Activated CD8-positive, alpha-beta memory T cell treated with anti-CD3 and anti-CD28 coated beads for 1 hour (primary cell): Measurements from ENCODE around the gene ITIH4.

Experiments used
- DNase-seq, 2 donors: peaks; one replicate each; pipeline ENCODE4 v3.0.0-alpha.2; 2020; ENCODE audit warnings: low read depth in 1 of 2; ENCODE audit errors: extremely low read depth in 1 of 2

The ITIH4 gene

GRCh38 chr3:52805270-52806039 is 25.0 kb downstream of the ITIH4 start:
- no peak for DNase-seq

- no peak for DNase-seq
These were observed 28.6 kb downstream of the ITIH4 start for GRCh38 chr3:52801839-52802238.

- DNase-seq = no peak
These were observed 30.4 kb downstream of the ITIH4 start for GRCh38 chr3:52800079-52800478.

- no peak for DNase-seq
These were observed 31.4 kb downstream of the ITIH4 start for GRCh38 chr3:52798978-52799476.

GRCh38 chr3:52798376-52798977 is 32.0 kb downstream of the ITIH4 start:
- no peak for DNase-seq

GRCh38 chr3:52796411-52796810 is 34.1 kb downstream of the ITIH4 start:
- no peak for DNase-seq

GRCh38 chr3:52795298-52795900 is 35.1 kb downstream of the ITIH4 start:
- no peak for DNase-seq

GRCh38 chr3:52794612-52795099 is 35.8 kb downstream of the ITIH4 start, which contains the start of gene ITIH3:
ITIH3 (plus strand) TSS chr3:52794796; CDS start chr3:52794804, 8 bp downstream.
- no peak for DNase-seq

- no peak for DNase-seq
These were observed 36.5 kb downstream of the ITIH4 start for GRCh38 chr3:52793702-52794611.

GRCh38 chr3:52792961-52793695 is 37.3 kb downstream of the ITIH4 start:
- DNase-seq = no peak

GRCh38 chr3:52792413-52792812 is 38.1 kb downstream of the ITIH4 start:
- no peak for DNase-seq

- no peak for DNase-seq
These were observed 38.5 kb downstream of the ITIH4 start for GRCh38 chr3:52791928-52792327.

- DNase-seq = no peak
These were observed 39.1 kb downstream of the ITIH4 start for GRCh38 chr3:52791366-52791765.

GRCh38 chr3:52790741-52791140 is 39.7 kb downstream of the ITIH4 start:
- DNase-seq = no peak

- no peak for DNase-seq
These were observed 40.1 kb downstream of the ITIH4 start for GRCh38 chr3:52790337-52790736.

GRCh38 chr3:52789746-52790040 is 40.8 kb downstream of the ITIH4 start:
- no peak for DNase-seq

- DNase-seq = no peak
These were observed 41.4 kb downstream of the ITIH4 start for GRCh38 chr3:52788890-52789745.

GRCh38 chr3:52787672-52788625 is 42.5 kb downstream of the ITIH4 start:
- DNase-seq = no peak
